Large intestine (tissue), 3 donors: ENCODE results near the gene PFDN4. TPM values are rescaled to one million over a fixed set of nuclear protein-coding genes. Genes with fewer than 3 reads are reported as not detected.

ENCODE experiments used
- DNase-seq, 2 donors: peaks; one replicate each; pipeline versions ENCODE4 v3.0.0 to v3.0.0-alpha.2; 2013
- H3K27ac ChIP-seq: one replicate; pipeline ENCODE4 v1.5.1; 2013; ENCODE audit warnings: low read length
- H3K27me3 ChIP-seq: 2 replicates; pipeline ENCODE4 v1.6.1; 2013; ENCODE audit warnings: low read length; ENCODE audit not compliant: control insufficient read depth, insufficient read depth
- H3K36me3 ChIP-seq: 2 replicates; pipeline ENCODE4 v1.6.1; 2013; ENCODE audit warnings: low read length; ENCODE audit not compliant: control insufficient read depth, insufficient read depth
- H3K4me1 ChIP-seq: one replicate; pipeline ENCODE4 v1.6.1; 2013; ENCODE audit warnings: low read length; ENCODE audit not compliant: control insufficient read depth, insufficient read depth
- H3K4me3 ChIP-seq: one replicate; pipeline ENCODE4 v1.5.1; 2013; ENCODE audit warnings: low read length
- H3K9me3 ChIP-seq: one replicate; pipeline ENCODE4 v1.6.1; 2013; ENCODE audit warnings: mild to moderate bottlenecking, low read depth, low read length, moderate library complexity; ENCODE audit not compliant: control insufficient read depth
- WGBS: methylation state at CpG from one replicate; pipeline ENCODE4 v1.1.5; 2013; ENCODE audit warnings: low lambda C conversion rate; ENCODE audit not compliant: insufficient coverage; 5-methylcytosine and 5-hydroxymethylcytosine counted together
- polyA plus RNA-seq: library from polyadenylated mRNA; unstranded; fragments of 120-200 nt; gene quantifications from one replicate; pipeline ENCODE4 v1.2.1, GENCODE V29; 2013

Gene PFDN4
- polyA plus RNA-seq, 1 donor, result 42.2 TPM

- DNase-seq, result no peak
- no peak overlapping the region for H3K27ac ChIP-seq
- no CpG with 5 or more reads among the region's 2 CpGs for WGBS
- H3K4me3 ChIP-seq, result no peak overlapping the region
- H3K4me1 ChIP-seq, result no peaks in the 10 kb centered on the region
- no peaks in the 10 kb centered on the region for H3K36me3 ChIP-seq
- H3K27me3 ChIP-seq, result no peaks in the 10 kb centered on the region
- no peaks in the 10 kb centered on the region for H3K9me3 ChIP-seq
These were observed 61.1 kb downstream of the PFDN4 start for GRCh38 chr20:54268941-54269340.

Other genes starting within 250 kb of the PFDN4 start
- gene BCAS1, start 137.5 kb upstream of the PFDN4 start, polyA plus RNA-seq, result 29.2 TPM
- gene CYP24A1, start 34.1 kb upstream of the PFDN4 start, polyA plus RNA-seq, result not detected